NT2/D1 (cell line): ENCODE measurements around the gene TWF1.

Source experiments
- YY1 ChIP-seq: IDR thresholded peaks from 2 replicates; pipeline ENCODE4 v1.6.1; 2011; ENCODE audit not compliant: insufficient read length, insufficient read depth
- ZNF274 ChIP-seq: IDR thresholded peaks from 2 replicates; pipeline ENCODE4 v1.6.1; 2011; ENCODE audit warnings: mild to moderate bottlenecking, low read depth, low read length

GRCh38 chr12:43807386-43807785 lies 1.3 kb upstream of the TWF1 start:
- no peak for TF ChIP-seq YY1
- TF ChIP-seq ZNF274: no peak
